IPS DF 6.9 (cell line): ENCODE data around the gene RIN3.

ENCODE experiments used
- DNase-seq: peaks from one replicate; pipeline ENCODE4 v3.0.0-alpha.2; 2013; ENCODE audit warnings: low read depth, low spot score
- H3K27ac ChIP-seq: one replicate; pipeline ENCODE4 v1.5.1; 2013; ENCODE audit warnings: low read length, control low read depth
- H3K27me3 ChIP-seq: 2 replicates; pipeline ENCODE4 v1.6.1; 2013; ENCODE audit warnings: mild to moderate bottlenecking, low read length; ENCODE audit not compliant: control insufficient read depth, insufficient read depth
- H3K36me3 ChIP-seq: 2 replicates; pipeline ENCODE4 v1.6.1; 2013; ENCODE audit warnings: low read length; ENCODE audit not compliant: control insufficient read depth, insufficient read depth
- H3K4me1 ChIP-seq: 2 replicates; pipeline ENCODE4 v1.6.1; 2013; ENCODE audit warnings: low read length; ENCODE audit not compliant: control insufficient read depth, insufficient read depth
- H3K4me3 ChIP-seq: 2 replicates; pipeline ENCODE4 v1.5.1; 2013; ENCODE audit warnings: mild to moderate bottlenecking, low read length
- H3K9me3 ChIP-seq: 2 replicates; pipeline ENCODE4 v1.6.1; 2013; ENCODE audit warnings: low read length, inconsistent platforms; ENCODE audit not compliant: control insufficient read depth, insufficient read depth
- WGBS: extraction: QIAGEN DNeasy Blood & Tissue Kit; methylation state at CpG from one replicate; pipeline ENCODE4 v1.1.7; 2013; ENCODE audit warnings: mixed read lengths, missing lambda C conversion rate; ENCODE audit not compliant: insufficient read length, insufficient coverage; 5-methylcytosine and 5-hydroxymethylcytosine counted together

The RIN3 gene

GRCh38 chr14:92542766-92543554 is 29.4 kb downstream of the RIN3 start:
- no peak for DNase-seq
- H3K4me1 ChIP-seq, result no peaks in the 10 kb centered on the region
- no peak overlapping the region for H3K27ac ChIP-seq
- H3K4me3 ChIP-seq, result no peak overlapping the region
- H3K27me3 ChIP-seq, result no peaks in the 10 kb centered on the region
- H3K9me3 ChIP-seq, result no peaks in the 10 kb centered on the region
- H3K36me3 ChIP-seq, result no peaks in the 10 kb centered on the region
- WGBS, result no CpG with 5 or more reads among the region's 8 CpGs

- no peaks in the 10 kb centered on the region for H3K36me3 ChIP-seq
- H3K27me3 ChIP-seq, result no peaks in the 10 kb centered on the region
- DNase-seq, result no peak
- WGBS, result no CpG with 5 or more reads among the region's 6 CpGs
- H3K4me3 ChIP-seq, result no peak overlapping the region
- no peaks in the 10 kb centered on the region for H3K4me1 ChIP-seq
- no peaks in the 10 kb centered on the region for H3K9me3 ChIP-seq
- H3K27ac ChIP-seq, result no peak overlapping the region
Observed at GRCh38 chr14:92544051-92544720, 30.6 kb downstream of the RIN3 start.

GRCh38 chr14:92546347-92547053 is 32.9 kb downstream of the RIN3 start:
- no CpG with 5 or more reads among the region's 7 CpGs for WGBS
- no peak for DNase-seq
- Histone ChIP-seq H3K27me3 (no peaks in the 10 kb centered on the region), H3K4me3 (no peak overlapping the region), H3K4me1 (no peaks in the 10 kb centered on the region), H3K9me3 (no peaks in the 10 kb centered on the region), H3K27ac (no peak overlapping the region), H3K36me3 (no peaks in the 10 kb centered on the region)

DNA sequence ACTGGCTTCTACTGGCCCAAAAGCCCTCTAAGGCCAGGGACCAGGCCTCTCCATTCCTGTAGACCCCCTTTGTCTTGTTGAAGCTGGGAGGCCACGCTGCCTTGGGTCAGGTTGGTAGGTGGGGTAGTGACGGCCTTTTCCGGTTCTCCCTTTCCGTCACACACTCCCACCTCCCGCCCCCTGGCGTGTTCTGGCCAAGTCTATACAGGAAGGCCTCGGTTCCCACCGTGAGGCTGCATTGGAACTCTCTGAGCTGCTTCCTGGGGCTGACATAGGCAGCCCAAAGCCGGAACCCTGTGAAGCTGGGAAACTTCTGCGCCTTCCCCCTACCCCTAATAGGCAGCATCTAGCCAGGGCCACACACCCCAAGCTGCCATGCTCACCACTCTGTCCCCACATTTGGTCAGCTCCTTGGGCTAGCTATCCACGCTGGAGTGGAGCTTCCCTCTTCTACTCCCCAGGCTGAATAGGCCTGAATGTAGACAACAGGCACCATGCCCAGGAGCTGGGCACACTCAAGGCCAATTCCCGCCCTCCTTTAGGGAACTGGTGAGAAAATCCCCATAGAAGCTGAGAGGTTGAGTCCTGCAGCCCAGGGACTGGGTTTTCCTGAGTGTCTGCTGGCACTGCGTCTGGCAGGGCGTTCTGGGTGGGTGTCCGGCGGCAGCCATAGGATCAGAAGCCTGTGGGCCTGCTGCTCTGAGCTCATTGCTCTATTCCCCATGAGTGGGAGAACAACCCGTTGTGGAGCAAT is 35.7 kb downstream of the RIN3 start:
- no peak for DNase-seq
- WGBS, result no CpG with 5 or more reads among the region's 17 CpGs
- no peaks in the 10 kb centered on the region for H3K4me1 ChIP-seq
- no peak overlapping the region for H3K27ac ChIP-seq
- H3K27me3 ChIP-seq, result no peaks in the 10 kb centered on the region
- H3K36me3 ChIP-seq, result no peaks in the 10 kb centered on the region
- no peaks in the 10 kb centered on the region for H3K9me3 ChIP-seq
- no peak overlapping the region for H3K4me3 ChIP-seq

GRCh38 chr14:92549859-92550230 is 36.3 kb downstream of the RIN3 start:
- no peaks in the 10 kb centered on the region for H3K9me3 ChIP-seq
- no peaks in the 10 kb centered on the region for H3K36me3 ChIP-seq
- no peak overlapping the region for H3K27ac ChIP-seq
- no peak overlapping the region for H3K4me3 ChIP-seq
- DNase-seq, result no peak
- WGBS, result no CpG with 5 or more reads among the region's 7 CpGs
- H3K4me1 ChIP-seq, result no peaks in the 10 kb centered on the region
- H3K27me3 ChIP-seq, result no peaks in the 10 kb centered on the region

GRCh38 chr14:92551044-92551841 is 37.7 kb downstream of the RIN3 start:
- no peak overlapping the region for H3K4me3 ChIP-seq
- no CpG with 5 or more reads among the region's 13 CpGs for WGBS
- no peaks in the 10 kb centered on the region for H3K36me3 ChIP-seq
- DNase-seq, result no peak
- H3K27ac ChIP-seq, result no peak overlapping the region
- H3K27me3 ChIP-seq, result no peaks in the 10 kb centered on the region
- H3K4me1 ChIP-seq, result no peaks in the 10 kb centered on the region
- H3K9me3 ChIP-seq, result no peaks in the 10 kb centered on the region

DNA sequence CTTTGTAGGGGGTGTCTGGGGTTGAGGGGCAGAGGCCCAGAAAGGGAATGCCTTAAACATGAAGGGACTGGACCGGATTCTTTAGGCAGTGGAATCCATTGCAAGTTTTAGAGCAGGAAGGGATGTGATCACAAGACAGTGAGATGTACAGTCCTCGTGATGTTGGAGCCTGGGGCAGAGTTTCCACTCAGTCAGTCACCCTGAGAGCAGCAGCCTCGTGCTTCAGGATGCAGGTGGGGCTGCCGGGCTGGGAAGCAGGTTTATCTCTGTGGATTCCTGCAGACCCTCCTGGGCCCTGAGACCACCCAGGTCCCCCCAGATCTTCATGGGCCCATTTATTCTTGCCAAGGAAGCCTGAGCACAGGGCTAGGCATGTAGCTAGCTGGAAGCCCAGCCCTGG is 38.5 kb downstream of the RIN3 start:
- Histone ChIP-seq H3K4me3 (no peak overlapping the region), H3K9me3 (no peaks in the 10 kb centered on the region), H3K4me1 (no peaks in the 10 kb centered on the region), H3K27me3 (no peaks in the 10 kb centered on the region), H3K36me3 (no peaks in the 10 kb centered on the region), H3K27ac (no peak overlapping the region)
- DNase-seq, result no peak
- WGBS, result no CpG with 5 or more reads among the region's 4 CpGs

DNA sequence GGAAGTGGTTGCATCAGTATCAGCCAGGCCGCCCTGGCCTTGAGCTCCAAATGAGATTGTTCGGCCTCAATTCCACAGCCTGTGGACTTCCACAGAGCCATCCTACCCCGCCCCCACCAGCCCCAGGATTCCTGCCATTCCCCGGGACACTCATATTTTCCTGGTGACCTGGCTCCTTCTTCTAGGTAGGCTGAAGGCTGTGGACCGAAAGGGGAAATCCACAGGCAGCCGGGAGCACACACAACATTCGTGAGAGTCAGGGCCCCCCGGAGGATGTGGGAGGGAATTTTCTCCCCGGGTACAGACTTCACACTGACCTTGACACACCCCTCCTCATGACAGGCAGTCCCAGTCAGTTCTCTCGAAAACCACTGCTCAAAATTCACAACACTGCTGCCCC is 39.9 kb downstream of the RIN3 start:
- no peak overlapping the region for H3K4me3 ChIP-seq
- H3K4me1 ChIP-seq, result no peaks in the 10 kb centered on the region
- H3K36me3 ChIP-seq, result no peaks in the 10 kb centered on the region
- no peaks in the 10 kb centered on the region for H3K27me3 ChIP-seq
- no CpG with 5 or more reads among the region's 10 CpGs for WGBS
- no peaks in the 10 kb centered on the region for H3K9me3 ChIP-seq
- DNase-seq, result no peak
- H3K27ac ChIP-seq, result no peak overlapping the region

- Histone ChIP-seq H3K9me3 (no peaks in the 10 kb centered on the region), H3K4me3 (no peak overlapping the region), H3K36me3 (no peaks in the 10 kb centered on the region), H3K4me1 (no peaks in the 10 kb centered on the region), H3K27me3 (no peaks in the 10 kb centered on the region), H3K27ac (no peak overlapping the region)
- no CpG with 5 or more reads among the region's 13 CpGs for WGBS
- DNase-seq, result no peak
Observed at GRCh38 chr14:92555465-92556111, 42.0 kb downstream of the RIN3 start.
